WERI-Rb-1 (cell line): ENCODE measurements around the gene TOP1.

Experiments used
- DNase-seq: peaks from one replicate; pipeline ENCODE4 v3.0.0-alpha.2; 2020
- H3K27ac ChIP-seq: fragments of 250-450 bp; sonication (Bioruptor Pico); 2 replicates; pipeline ENCODE4 v1.5.1; 2020; ENCODE audit warnings: mild to moderate bottlenecking, moderate library complexity
- H3K27me3 ChIP-seq: fragments of 250-450 bp; sonication (Bioruptor Pico); 2 replicates; pipeline ENCODE4 v1.5.1; 2021; ENCODE audit warnings: mild to moderate bottlenecking, low read depth, moderate library complexity; ENCODE audit not compliant: insufficient read depth, severe bottlenecking
- H3K36me3 ChIP-seq: fragments of 250-450 bp; sonication (Bioruptor Pico); 2 replicates; pipeline ENCODE4 v1.5.1; 2020; ENCODE audit warnings: mild to moderate bottlenecking, moderate library complexity
- H3K4me3 ChIP-seq: 2 replicates; pipeline ENCODE4 v1.5.1; 2011; ENCODE audit warnings: low read depth, mild to moderate bottlenecking, control low read depth, low read length
- H3K9me3 ChIP-seq: fragments of 250-450 bp; sonication (Bioruptor Pico); 2 replicates; pipeline ENCODE4 v1.5.1; 2021; ENCODE audit warnings: mild to moderate bottlenecking, moderate library complexity; ENCODE audit not compliant: severe bottlenecking
- CTCF ChIP-seq: IDR thresholded peaks from 2 replicates; pipeline ENCODE4 v1.5.1; 2011; ENCODE audit warnings: low read depth, mild to moderate bottlenecking, control low read depth, inconsistent platforms, low read length

Gene TOP1

GRCh38 chr20:41032271-41032670, 3.6 kb downstream of the TOP1 start:
- TF ChIP-seq CTCF, result no peak
- peaks cover 58% of the 10 kb centered on the region for H3K36me3 ChIP-seq
- DNase-seq, result no peak
- no peaks in the 10 kb centered on the region for H3K27me3 ChIP-seq
- no peak overlapping the region for H3K27ac ChIP-seq
- no peak overlapping the region for H3K4me3 ChIP-seq
- H3K9me3 ChIP-seq, result no peaks in the 10 kb centered on the region

GRCh38 chr20:41034239-41034638, 5.6 kb downstream of the TOP1 start:
- peaks cover 56% of the 10 kb centered on the region for H3K36me3 ChIP-seq
- no peak for DNase-seq
- no peaks in the 10 kb centered on the region for H3K9me3 ChIP-seq
- no peaks in the 10 kb centered on the region for H3K27me3 ChIP-seq
- H3K27ac ChIP-seq, result no peak overlapping the region
- no peak for TF ChIP-seq CTCF
- no peak overlapping the region for H3K4me3 ChIP-seq

- Histone ChIP-seq H3K27ac (no peak overlapping the region), H3K4me3 (no peak overlapping the region), H3K36me3 (peaks cover 47% of the 10 kb centered on the region), H3K27me3 (no peaks in the 10 kb centered on the region), H3K9me3 (no peaks in the 10 kb centered on the region)
- no peak for DNase-seq
- TF ChIP-seq CTCF, result no peak
Observed at GRCh38 chr20:41035207-41035606, 6.6 kb downstream of the TOP1 start.

GRCh38 chr20:41037179-41037578, 8.6 kb downstream of the TOP1 start:
- DNase-seq, result no peak
- Histone ChIP-seq H3K27ac (no peak overlapping the region), H3K36me3 (peaks cover 36% of the 10 kb centered on the region), H3K4me3 (no peak overlapping the region), H3K9me3 (no peaks in the 10 kb centered on the region), H3K27me3 (no peaks in the 10 kb centered on the region)
- no peak for TF ChIP-seq CTCF

- H3K9me3 ChIP-seq, result no peaks in the 10 kb centered on the region
- peaks cover 36% of the 10 kb centered on the region for H3K36me3 ChIP-seq
Observed at GRCh38 chr20:41038149-41038877, 9.7 kb downstream of the TOP1 start.

More at GRCh38 chr20:41038149-41038877, 9.7 kb downstream of the TOP1 start:
- no peak overlapping the region for H3K4me3 ChIP-seq
- H3K27ac ChIP-seq, result no peak overlapping the region
- H3K27me3 ChIP-seq, result no peaks in the 10 kb centered on the region
- DNase-seq, result no peak
- TF ChIP-seq CTCF, result no peak
